DOHH2 (cell line): ENCODE data around the gene RASA3.

ENCODE experiments used
- H3F3A ChIP-seq: fragments of 200-600 bp; sonication (generic), shearing (Covaris generic); 2 replicates; pipeline ENCODE4 v1.6.0; 2016; ENCODE audit warnings: antibody characterized with exemption, mild to moderate bottlenecking; ENCODE audit not compliant: control insufficient read depth, insufficient read depth
- H3K27ac ChIP-seq: fragments of 200-600 bp; sonication (generic); 2 replicates; pipeline ENCODE4 v1.5.1; 2014; ENCODE audit warnings: low read depth, mild to moderate bottlenecking, low read length, moderate library complexity
- H3K27me3 ChIP-seq: fragments of 200-600 bp; sonication (generic); 2 replicates; pipeline ENCODE4 v1.6.1; 2014; ENCODE audit warnings: mild to moderate bottlenecking, low read length, mixed read lengths; ENCODE audit not compliant: control insufficient read depth
- H3K36me3 ChIP-seq: fragments of 200-600 bp; sonication (generic); 2 replicates; pipeline ENCODE4 v1.6.1; 2014; ENCODE audit warnings: mild to moderate bottlenecking, low read length, moderate library complexity, mixed read lengths; ENCODE audit not compliant: control insufficient read depth
- H3K4me1 ChIP-seq: fragments of 200-600 bp; sonication (generic); 2 replicates; pipeline ENCODE4 v1.6.1; 2014; ENCODE audit warnings: mild to moderate bottlenecking, low read length, mixed read lengths; ENCODE audit not compliant: control insufficient read depth
- H3K4me2 ChIP-seq: fragments of 200-600 bp; sonication (generic); 2 replicates; pipeline ENCODE4 v1.6.0; 2014; ENCODE audit warnings: mild to moderate bottlenecking, low read length, moderate library complexity
- H3K4me3 ChIP-seq: fragments of 200-600 bp; sonication (generic); 2 replicates; pipeline ENCODE4 v1.5.1; 2014; ENCODE audit warnings: mild to moderate bottlenecking, low read length, mixed read lengths
- H3K79me2 ChIP-seq: fragments of 200-600 bp; sonication (generic); 2 replicates; pipeline ENCODE4 v1.6.1; 2014; ENCODE audit warnings: mild to moderate bottlenecking, low read length, mixed read lengths; ENCODE audit not compliant: control insufficient read depth
- H3K9me2 ChIP-seq: fragments of 200-600 bp; sonication (generic); replicated peaks from 2 replicates; pipeline ENCODE4 v1.6.1; 2014; ENCODE audit warnings: mild to moderate bottlenecking, low read length, mixed read lengths; ENCODE audit not compliant: control insufficient read depth
- H3K9me3 ChIP-seq: fragments of 200-600 bp; sonication (generic); 2 replicates; pipeline ENCODE4 v1.6.1; 2014; ENCODE audit warnings: antibody characterized with exemption, low read length, mixed read lengths; ENCODE audit not compliant: control insufficient read depth, insufficient read depth
- H4K20me1 ChIP-seq: fragments of 200-600 bp; sonication (generic); 2 replicates; pipeline ENCODE4 v1.6.0; 2014; ENCODE audit warnings: low read depth, mild to moderate bottlenecking, antibody characterized with exemption, low read length, moderate library complexity; ENCODE audit not compliant: control insufficient read depth, insufficient read depth
- CTCF ChIP-seq: fragments of 200-600 bp; sonication (generic); IDR thresholded peaks from one replicate; pipeline ENCODE4 v1.5.1; 2014; ENCODE audit warnings: antibody characterized with exemption, mild to moderate bottlenecking, low read depth, low read length; ENCODE audit not compliant: poor library complexity, severe bottlenecking
- EZH2phosphoT487 ChIP-seq: fragments of 200-600 bp; sonication (generic); IDR thresholded peaks from 2 replicates; pipeline ENCODE4 v1.6.1; 2017; ENCODE audit warnings: borderline replicate concordance, mild to moderate bottlenecking, antibody characterized with exemption, low read length, moderate library complexity, mixed read lengths

The RASA3 gene

GRCh38 chr13:113980489-113981064 lies 151.8 kb downstream of the RASA3 start:
- no peak overlapping the region for H3K27ac ChIP-seq
- no peaks in the 10 kb centered on the region for H4K20me1 ChIP-seq

GRCh38 chr13:113979791-113980471 lies 152.5 kb downstream of the RASA3 start:
- Histone ChIP-seq H4K20me1 (no peaks in the 10 kb centered on the region), H3K4me1 (no peaks in the 10 kb centered on the region), H3K4me3 (no peak overlapping the region), H3K27me3 (no peaks in the 10 kb centered on the region), H3K9me3 (no peaks in the 10 kb centered on the region), H3K9me2 (no peaks in the 10 kb centered on the region), H3K36me3 (no peaks in the 10 kb centered on the region), H3K4me2 (no peak overlapping the region), H3F3A (no peaks in the 10 kb centered on the region), H3K27ac (no peak overlapping the region), H3K79me2 (no peaks in the 10 kb centered on the region)
- no peak for TF ChIP-seq CTCF
- no peak for TF ChIP-seq EZH2phosphoT487

More at GRCh38 chr13:113980489-113981064, 151.8 kb downstream of the RASA3 start:
- Histone ChIP-seq H3F3A (no peaks in the 10 kb centered on the region), H3K4me1 (no peaks in the 10 kb centered on the region), H3K36me3 (no peaks in the 10 kb centered on the region), H3K27me3 (no peaks in the 10 kb centered on the region), H3K9me2 (no peaks in the 10 kb centered on the region), H3K9me3 (no peaks in the 10 kb centered on the region), H3K4me3 (no peak overlapping the region), H3K4me2 (no peak overlapping the region), H3K79me2 (no peaks in the 10 kb centered on the region)
- TF ChIP-seq CTCF (no peak), EZH2phosphoT487 (no peak)

GRCh38 chr13:113978741-113979481 lies 153.5 kb downstream of the RASA3 start:
- H3K27ac ChIP-seq: no peak overlapping the region
- H4K20me1 ChIP-seq: no peaks in the 10 kb centered on the region
- H3K4me2 ChIP-seq: no peak overlapping the region
- H3K9me2 ChIP-seq: no peaks in the 10 kb centered on the region
- H3K9me3 ChIP-seq: no peaks in the 10 kb centered on the region
- H3F3A ChIP-seq: no peaks in the 10 kb centered on the region
- no peaks in the 10 kb centered on the region for H3K4me1 ChIP-seq
- TF ChIP-seq EZH2phosphoT487: no peak
- TF ChIP-seq CTCF: no peak
- no peaks in the 10 kb centered on the region for H3K36me3 ChIP-seq
- H3K27me3 ChIP-seq: no peaks in the 10 kb centered on the region
- no peak overlapping the region for H3K4me3 ChIP-seq
- H3K79me2 ChIP-seq: no peaks in the 10 kb centered on the region
